Measurements from ENCODE around the gene SEMA6B.
A peak's percentile ranks its signal among the peaks of the same experiment; 100 is the strongest.
"Not testable (repeated sequence)": the region's sequence is repeated elsewhere in the genome, so short reads cannot be mapped to it uniquely, and the experiment has no call there.

The SEMA6B gene

GRCh38 chr19:4559569-4559968 lies at the start of gene SEMA6B:
Gene SEMA6B, minus strand, starts transcription at chr19:4559684. Its CDS starts 1,227 bp downstream, at chr19:4558457.
- H3K36me3 ChIP-seq (ENCODE audit: insufficient read depth, low read length): no peaks in the 10 kb centered on the region
- H3K9me3 ChIP-seq (ENCODE audit: control insufficient read depth, insufficient read depth, low read length): no peaks in the 10 kb centered on the region
- H3K4me1 ChIP-seq (ENCODE audit: insufficient read depth, low read length): peaks cover 8% of the 10 kb centered on the region; the same call in 1 of the 2 replicates
- no peak within 1 kb of the TSS for H3K9ac ChIP-seq (ENCODE audit: low read depth, low read length)

- H3K4me1 ChIP-seq (ENCODE audit: insufficient read depth, low read length): peaks cover 7% of the 10 kb centered on the region; the same call in 1 of the 2 replicates
- peak overlapping the region; percentile 60 for H3K9ac ChIP-seq (ENCODE audit: low read depth, low read length)
- no peaks in the 10 kb centered on the region for H3K36me3 ChIP-seq (ENCODE audit: insufficient read depth, low read length)
- no peaks in the 10 kb centered on the region for H3K9me3 ChIP-seq (ENCODE audit: control insufficient read depth, insufficient read depth, low read length)
These were observed 47.6 kb upstream of the SEMA6B start for GRCh38 chr19:4606921-4607678.

DNA sequence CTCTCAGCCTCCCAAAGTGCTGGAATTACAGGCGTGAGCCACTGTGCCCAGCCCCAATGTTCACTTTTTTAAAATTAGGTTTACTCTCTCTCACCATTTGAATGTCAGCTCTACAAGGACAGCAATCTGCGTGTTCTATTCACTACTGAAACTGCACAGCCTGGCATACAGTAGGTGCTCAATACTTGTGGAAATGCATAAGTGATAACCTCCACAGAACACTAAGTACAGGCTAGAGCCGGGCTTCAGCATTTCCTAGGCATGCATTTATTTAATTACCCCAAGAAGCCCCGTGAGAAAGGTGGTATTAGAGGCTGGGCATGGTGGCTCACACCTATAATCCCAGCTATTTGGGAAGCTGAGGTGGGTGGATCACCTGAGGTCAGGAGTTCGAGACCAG lies 46.7 kb upstream of the SEMA6B start:
- Histone ChIP-seq H3K36me3 (ENCODE audit: insufficient read depth, low read length) (no peaks in the 10 kb centered on the region), H3K9me3 (ENCODE audit: control insufficient read depth, insufficient read depth, low read length) (no peaks in the 10 kb centered on the region), H3K9ac (ENCODE audit: low read depth, low read length) (no peak overlapping the region), H3K4me1 (ENCODE audit: insufficient read depth, low read length) (peaks cover 7% of the 10 kb centered on the region; the same call in 1 of the 2 replicates)

GRCh38 chr19:4604912-4605311 lies 45.4 kb upstream of the SEMA6B start:
- no peak overlapping the region for H3K9ac ChIP-seq (ENCODE audit: low read depth, low read length)
- H3K9me3 ChIP-seq (ENCODE audit: control insufficient read depth, insufficient read depth, low read length): no peaks in the 10 kb centered on the region
- H3K36me3 ChIP-seq (ENCODE audit: insufficient read depth, low read length): no peaks in the 10 kb centered on the region
- H3K4me1 ChIP-seq (ENCODE audit: insufficient read depth, low read length): peaks cover 4% of the 10 kb centered on the region; the same call in 1 of the 2 replicates

- Histone ChIP-seq H3K9ac (ENCODE audit: low read depth, low read length) (no peak overlapping the region), H3K4me1 (ENCODE audit: insufficient read depth, low read length) (no peaks in the 10 kb centered on the region), H3K36me3 (ENCODE audit: insufficient read depth, low read length) (no peaks in the 10 kb centered on the region), H3K9me3 (ENCODE audit: control insufficient read depth, insufficient read depth, low read length) (no peaks in the 10 kb centered on the region)
These were observed 43.4 kb upstream of the SEMA6B start for GRCh38 chr19:4602915-4603314.

GRCh38 chr19:4602173-4602788 lies 42.8 kb upstream of the SEMA6B start:
- Histone ChIP-seq H3K36me3 (ENCODE audit: insufficient read depth, low read length) (no peaks in the 10 kb centered on the region), H3K9ac (ENCODE audit: low read depth, low read length) (no peak overlapping the region), H3K9me3 (ENCODE audit: control insufficient read depth, insufficient read depth, low read length) (no peaks in the 10 kb centered on the region), H3K4me1 (ENCODE audit: insufficient read depth, low read length) (no peaks in the 10 kb centered on the region)

GRCh38 chr19:4600893-4601292 lies 41.4 kb upstream of the SEMA6B start:
- H3K4me1 ChIP-seq (ENCODE audit: insufficient read depth, low read length): peaks cover 2% of the 10 kb centered on the region; the same call in 1 of the 2 replicates
- H3K36me3 ChIP-seq (ENCODE audit: insufficient read depth, low read length): no peaks in the 10 kb centered on the region

DNA sequence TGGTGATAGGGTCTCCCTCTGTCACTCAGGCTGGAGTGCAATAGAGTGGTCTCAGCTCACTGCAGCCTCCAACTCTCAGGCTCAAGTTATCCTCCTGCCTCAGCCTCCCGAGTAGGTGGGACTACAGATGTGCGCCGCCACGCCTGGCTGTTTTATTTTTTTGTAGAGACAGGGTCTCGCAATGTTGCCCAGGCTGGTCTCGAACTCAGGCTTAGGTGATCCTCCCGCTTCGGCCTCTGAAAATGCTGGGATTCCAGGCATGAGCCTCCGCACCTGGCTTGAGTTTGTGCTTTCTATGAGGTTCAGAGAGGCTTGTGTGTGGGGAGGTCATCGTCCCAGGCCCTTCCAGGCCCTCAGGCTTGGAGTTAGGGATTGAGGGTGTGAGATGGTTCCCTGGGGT lies 40.6 kb upstream of the SEMA6B start:
- no peaks in the 10 kb centered on the region for H3K9me3 ChIP-seq (ENCODE audit: control insufficient read depth, insufficient read depth, low read length)
- no peak overlapping the region for H3K9ac ChIP-seq (ENCODE audit: low read depth, low read length)
- peaks cover 4% of the 10 kb centered on the region; the same call in 1 of the 2 replicates for H3K4me1 ChIP-seq (ENCODE audit: insufficient read depth, low read length)
- no peaks in the 10 kb centered on the region for H3K36me3 ChIP-seq (ENCODE audit: insufficient read depth, low read length)

More at GRCh38 chr19:4600893-4601292, 41.4 kb upstream of the SEMA6B start:
- H3K9me3 ChIP-seq (ENCODE audit: control insufficient read depth, insufficient read depth, low read length): no peaks in the 10 kb centered on the region
- H3K9ac ChIP-seq (ENCODE audit: low read depth, low read length): no peak overlapping the region

- peak overlapping the region; percentile 73; the same call in 1 of the 2 replicates for H3K9ac ChIP-seq (ENCODE audit: low read depth, low read length)
- peaks cover 4% of the 10 kb centered on the region; the same call in 1 of the 2 replicates for H3K4me1 ChIP-seq (ENCODE audit: insufficient read depth, low read length)
- no peaks in the 10 kb centered on the region for H3K9me3 ChIP-seq (ENCODE audit: control insufficient read depth, insufficient read depth, low read length)
- no peaks in the 10 kb centered on the region for H3K36me3 ChIP-seq (ENCODE audit: insufficient read depth, low read length)
These were observed 39.2 kb upstream of the SEMA6B start for GRCh38 chr19:4598712-4599111.

GRCh38 chr19:4597975-4598671 lies 38.6 kb upstream of the SEMA6B start:
- no peaks in the 10 kb centered on the region for H3K36me3 ChIP-seq (ENCODE audit: insufficient read depth, low read length)
- no peaks in the 10 kb centered on the region for H3K9me3 ChIP-seq (ENCODE audit: control insufficient read depth, insufficient read depth, low read length)
- H3K4me1 ChIP-seq (ENCODE audit: insufficient read depth, low read length): peaks cover 4% of the 10 kb centered on the region; the same call in 1 of the 2 replicates
- H3K9ac ChIP-seq (ENCODE audit: low read depth, low read length): peak overlapping the region; percentile 73

GRCh38 chr19:4597278-4597974 lies 37.9 kb upstream of the SEMA6B start:
- no peaks in the 10 kb centered on the region for H3K9me3 ChIP-seq (ENCODE audit: control insufficient read depth, insufficient read depth, low read length)
- H3K9ac ChIP-seq (ENCODE audit: low read depth, low read length): peak overlapping the region; percentile 46; the same call in 1 of the 2 replicates
- peaks cover 4% of the 10 kb centered on the region; the same call in 1 of the 2 replicates for H3K4me1 ChIP-seq (ENCODE audit: insufficient read depth, low read length)
- no peaks in the 10 kb centered on the region for H3K36me3 ChIP-seq (ENCODE audit: insufficient read depth, low read length)

DNA sequence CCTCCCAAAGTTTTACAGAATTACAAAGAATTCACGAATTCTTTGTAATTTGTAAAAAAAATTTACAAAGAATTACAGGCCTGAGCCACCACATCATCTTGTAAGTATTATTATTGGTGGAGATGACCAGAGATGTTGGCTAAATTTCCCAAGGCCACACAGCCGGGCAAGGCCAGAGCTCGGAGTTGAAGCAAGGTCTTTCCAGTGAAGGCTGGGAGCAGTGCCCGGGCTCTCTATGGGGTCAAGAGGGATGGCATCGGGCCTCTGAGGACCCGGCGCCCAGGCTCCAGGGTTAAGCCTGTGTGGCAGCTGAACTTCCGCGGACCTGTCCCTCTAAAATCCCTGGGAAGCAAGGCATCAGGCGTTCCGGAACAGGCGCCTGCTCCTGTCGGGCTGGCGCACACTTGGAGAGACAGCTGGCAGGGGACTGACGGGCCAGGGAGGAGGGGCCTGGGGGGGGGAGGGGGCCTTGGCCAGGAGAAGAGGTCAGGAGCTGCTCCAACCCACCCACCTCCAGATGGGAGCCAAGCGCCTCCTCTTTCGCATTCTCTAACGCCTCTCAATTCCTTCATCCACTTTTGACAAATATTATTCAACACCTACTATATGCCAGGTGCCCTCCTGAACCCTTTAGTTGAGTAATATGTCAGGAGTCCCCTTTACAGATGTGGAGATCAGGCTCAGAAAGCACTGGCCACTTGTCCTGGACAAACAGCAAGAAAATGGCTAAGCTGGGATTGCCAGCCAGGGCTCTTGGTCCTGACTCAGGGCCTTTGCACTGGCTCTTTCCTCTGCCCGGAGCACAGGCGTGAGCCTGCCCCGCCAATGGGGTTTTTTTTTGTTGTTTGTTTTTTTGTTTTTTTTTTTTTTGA lies 36.8 kb upstream of the SEMA6B start:
- no peaks in the 10 kb centered on the region for H3K36me3 ChIP-seq (ENCODE audit: insufficient read depth, low read length)
- H3K4me1 ChIP-seq (ENCODE audit: insufficient read depth, low read length): peaks cover 8% of the 10 kb centered on the region; the same call in 1 of the 2 replicates
- no peak overlapping the region for H3K9ac ChIP-seq (ENCODE audit: low read depth, low read length)
- no peaks in the 10 kb centered on the region for H3K9me3 ChIP-seq (ENCODE audit: control insufficient read depth, insufficient read depth, low read length)

DNA sequence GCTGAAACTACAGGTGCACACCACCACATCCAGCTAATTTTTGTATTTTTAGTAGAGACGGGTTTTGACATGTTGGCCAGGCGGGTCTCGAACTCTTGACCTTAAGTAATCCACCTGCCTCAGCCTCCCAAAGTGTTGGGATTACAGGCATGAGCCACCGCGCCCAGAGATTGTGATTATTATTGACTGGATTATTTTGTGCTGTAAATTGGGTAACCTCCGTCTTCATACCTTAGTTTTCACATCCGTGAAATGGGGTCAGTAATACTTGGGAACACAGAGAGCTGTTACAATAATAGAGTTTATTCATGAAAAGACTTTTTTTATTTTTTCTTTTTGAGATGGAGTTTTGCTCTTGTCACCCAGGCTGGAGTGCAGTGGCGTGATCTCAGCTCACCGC lies 35.7 kb upstream of the SEMA6B start:
- H3K4me1 ChIP-seq (ENCODE audit: insufficient read depth, low read length): peaks cover 12% of the 10 kb centered on the region; the same call in 1 of the 2 replicates
- H3K9me3 ChIP-seq (ENCODE audit: control insufficient read depth, insufficient read depth, low read length); H3K9ac ChIP-seq (ENCODE audit: low read depth, low read length); H3K36me3 ChIP-seq (ENCODE audit: insufficient read depth, low read length): not testable (repeated sequence)
